ENCODE measurements around the gene STK17A. TPM values are rescaled to one million over a fixed set of nuclear protein-coding genes. Genes with fewer than 3 reads are reported as not detected.
A peak's percentile ranks its signal among the peaks of the same experiment; 100 is the strongest.

STK17A gene
- total RNA-seq, 2 experiments from 2014 or later, result 89.5 to 90.3 TPM

GRCh38 chr7:43628431-43628830 is 45.5 kb downstream of the STK17A start:
- POLR2A ChIA-PET, result interaction anchor here (0.9 to 3.8 kb wide), 5 partner anchors 8 to 46 kb away, joined by 3 to 27 read pairs (median 6); partner anchors contain the start of gene STK17A
- H3K27ac Mint-ChIP-seq, result peak overlapping the region; percentile 47
- H3K4me3 Mint-ChIP-seq, result no peak overlapping the region
- CTCF ChIA-PET, result interaction anchor here (0.6 to 6.0 kb wide), 5 partner anchors 46 to 211 kb away, joined by 3 to 32 read pairs (median 3); partner anchors contain the start of gene STK17A
- H3K9me3 Mint-ChIP-seq, result no peaks in the 10 kb centered on the region
- DNase-seq, result no peak
- H3K36me3 Mint-ChIP-seq (ENCODE audit: low read depth), result peaks cover 91% of the 10 kb centered on the region
- no peaks in the 10 kb centered on the region for H3K27me3 Mint-ChIP-seq
- peaks cover 73% of the 10 kb centered on the region for H3K4me1 Mint-ChIP-seq

GRCh38 chr7:43629857-43630256 is 46.9 kb downstream of the STK17A start:
- ChIA-PET CTCF (interaction anchor here (6.0 kb wide), 1 partner anchor 48 kb away, joined by 32 read pairs; the partner anchor contains the start of gene STK17A), POLR2A (interaction anchor here (1.0 to 3.3 kb wide), 4 partner anchors 9 to 70 kb away, joined by 3 to 12 read pairs (median 8); partner anchors contain the start of gene STK17A)
- no peak for DNase-seq
- Mint-ChIP-seq H3K9me3 (no peaks in the 10 kb centered on the region), H3K27me3 (no peaks in the 10 kb centered on the region), H3K4me3 (no peak overlapping the region), H3K27ac (no peak overlapping the region), H3K36me3 (ENCODE audit: low read depth) (peaks cover 91% of the 10 kb centered on the region), H3K4me1 (peaks cover 61% of the 10 kb centered on the region)

DNA sequence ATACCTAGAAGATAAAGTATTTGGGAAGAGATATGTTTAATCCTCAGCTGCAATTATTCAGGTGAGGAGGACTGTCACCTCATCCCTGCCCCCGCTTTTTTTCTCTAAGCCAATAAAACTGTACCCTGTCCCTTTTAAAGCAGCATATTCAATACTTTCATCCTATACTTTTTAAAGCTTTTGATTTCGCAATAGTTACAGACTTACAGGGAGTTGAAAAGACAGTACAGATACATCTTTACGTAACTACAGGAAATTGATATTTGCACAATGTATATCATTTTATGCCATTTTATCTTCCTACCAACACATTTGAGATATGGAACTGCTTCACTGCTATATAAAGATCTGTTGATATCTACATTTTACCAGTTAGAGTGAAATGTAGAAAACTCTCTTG is 47.6 kb downstream of the STK17A start:
- ChIA-PET POLR2A (interaction anchor here (0.6 to 3.3 kb wide), 5 partner anchors 10 to 75 kb away, joined by 3 to 12 read pairs (median 5); partner anchors contain the start of gene STK17A), CTCF (interaction anchor here (6.0 kb wide), 1 partner anchor 48 kb away, joined by 32 read pairs; the partner anchor contains the start of gene STK17A)
- Mint-ChIP-seq H3K4me3 (no peak overlapping the region), H3K27ac (no peak overlapping the region), H3K36me3 (ENCODE audit: low read depth) (peaks cover 89% of the 10 kb centered on the region), H3K4me1 (peaks cover 60% of the 10 kb centered on the region), H3K9me3 (no peaks in the 10 kb centered on the region), H3K27me3 (no peaks in the 10 kb centered on the region)
- DNase-seq, result no peak

GRCh38 chr7:43631559-43631958 is 48.7 kb downstream of the STK17A start:
- H3K27me3 Mint-ChIP-seq, result no peaks in the 10 kb centered on the region
- peaks cover 88% of the 10 kb centered on the region for H3K36me3 Mint-ChIP-seq (ENCODE audit: low read depth)
- ChIA-PET POLR2A (interaction anchor here (2.5 to 2.9 kb wide), 2 partner anchors 17 to 48 kb away, joined by 8 to 12 read pairs; partner anchors contain the start of gene STK17A), CTCF (no interaction called here)
- H3K4me3 Mint-ChIP-seq, result no peak overlapping the region
- H3K4me1 Mint-ChIP-seq, result peaks cover 53% of the 10 kb centered on the region
- DNase-seq, result no peak
- H3K27ac Mint-ChIP-seq, result no peak overlapping the region
- no peaks in the 10 kb centered on the region for H3K9me3 Mint-ChIP-seq

GRCh38 chr7:43632746-43633145 is 49.8 kb downstream of the STK17A start:
- ChIA-PET POLR2A (interaction anchor here (2.0 to 2.5 kb wide), 2 partner anchors 16 to 50 kb away, joined by 5 to 8 read pairs; partner anchors contain the start of gene STK17A), CTCF (interaction anchor here (0.7 to 1.1 kb wide), 2 partner anchors 50 to 68 kb away, joined by 3 to 4 read pairs; partner anchors contain the start of gene STK17A)
- Mint-ChIP-seq H3K27me3 (no peaks in the 10 kb centered on the region), H3K4me3 (no peak overlapping the region), H3K36me3 (ENCODE audit: low read depth) (peaks cover 89% of the 10 kb centered on the region), H3K4me1 (peaks cover 58% of the 10 kb centered on the region), H3K9me3 (no peaks in the 10 kb centered on the region), H3K27ac (no peak overlapping the region)
- DNase-seq, result no peak

DNA sequence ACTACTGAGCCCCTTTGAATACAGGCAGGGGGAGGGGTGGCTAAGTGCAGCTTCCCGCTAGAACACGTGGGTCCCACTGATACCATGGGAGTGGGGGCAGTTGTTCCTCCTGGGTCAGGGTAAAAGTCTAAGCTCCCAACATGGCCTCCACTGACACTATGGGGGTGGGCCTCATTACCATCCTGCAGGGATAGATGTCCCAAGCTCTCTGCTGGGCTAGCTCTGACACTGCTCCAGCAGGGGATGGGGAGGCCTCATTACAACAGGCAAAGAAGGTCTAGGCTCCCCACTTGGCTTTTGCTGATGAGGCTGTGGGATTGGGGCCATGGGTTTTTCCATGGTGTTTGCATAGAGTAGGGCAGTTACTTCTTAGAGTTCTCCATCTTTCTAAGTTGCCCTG is 51.5 kb downstream of the STK17A start:
- Mint-ChIP-seq H3K9me3 (no peaks in the 10 kb centered on the region), H3K27ac (no peak overlapping the region), H3K27me3 (no peaks in the 10 kb centered on the region), H3K4me1 (peaks cover 55% of the 10 kb centered on the region), H3K36me3 (ENCODE audit: low read depth) (peaks cover 88% of the 10 kb centered on the region), H3K4me3 (no peak overlapping the region)
- DNase-seq, result no peak
- CTCF ChIA-PET, result interaction anchor here (1.2 to 1.7 kb wide), 2 partner anchors 52 to 66 kb away, joined by 3 to 5 read pairs; partner anchors contain the start of gene STK17A
- POLR2A ChIA-PET, result no interaction called here

DNA sequence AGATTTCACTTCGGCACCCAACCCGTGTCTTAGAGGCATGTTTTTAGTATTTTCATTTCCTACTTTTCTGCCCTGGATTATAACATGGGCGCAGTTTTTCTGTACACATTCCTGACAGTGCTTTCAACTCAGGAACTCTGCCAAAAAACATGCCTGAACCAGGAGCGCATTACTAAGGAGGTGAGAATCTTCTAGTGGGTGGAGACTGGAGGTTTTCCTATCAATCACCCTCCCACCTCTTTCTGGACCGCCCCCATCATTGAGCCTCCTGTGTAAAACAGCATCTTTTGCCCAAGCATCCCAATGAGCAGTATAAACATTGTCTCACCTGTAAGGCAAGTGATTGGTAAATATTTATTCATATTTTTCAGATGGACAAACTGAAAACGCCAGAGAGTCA is 53.2 kb downstream of the STK17A start:
- no peak overlapping the region for H3K4me3 Mint-ChIP-seq
- no peak overlapping the region for H3K27ac Mint-ChIP-seq
- ChIA-PET POLR2A (interaction anchor here (0.9 to 1.5 kb wide), 2 partner anchors 14 to 44 kb away, joined by 3 to 5 read pairs; no protein-coding TSS in a partner anchor), CTCF (interaction anchor here (1.7 kb wide), 1 partner anchor 54 kb away, joined by 5 read pairs; the partner anchor contains the start of gene STK17A)
- DNase-seq, result no peak
- H3K27me3 Mint-ChIP-seq, result no peaks in the 10 kb centered on the region
- H3K4me1 Mint-ChIP-seq, result peaks cover 52% of the 10 kb centered on the region
- H3K36me3 Mint-ChIP-seq (ENCODE audit: low read depth), result peaks cover 92% of the 10 kb centered on the region
- H3K9me3 Mint-ChIP-seq, result no peaks in the 10 kb centered on the region

DNA sequence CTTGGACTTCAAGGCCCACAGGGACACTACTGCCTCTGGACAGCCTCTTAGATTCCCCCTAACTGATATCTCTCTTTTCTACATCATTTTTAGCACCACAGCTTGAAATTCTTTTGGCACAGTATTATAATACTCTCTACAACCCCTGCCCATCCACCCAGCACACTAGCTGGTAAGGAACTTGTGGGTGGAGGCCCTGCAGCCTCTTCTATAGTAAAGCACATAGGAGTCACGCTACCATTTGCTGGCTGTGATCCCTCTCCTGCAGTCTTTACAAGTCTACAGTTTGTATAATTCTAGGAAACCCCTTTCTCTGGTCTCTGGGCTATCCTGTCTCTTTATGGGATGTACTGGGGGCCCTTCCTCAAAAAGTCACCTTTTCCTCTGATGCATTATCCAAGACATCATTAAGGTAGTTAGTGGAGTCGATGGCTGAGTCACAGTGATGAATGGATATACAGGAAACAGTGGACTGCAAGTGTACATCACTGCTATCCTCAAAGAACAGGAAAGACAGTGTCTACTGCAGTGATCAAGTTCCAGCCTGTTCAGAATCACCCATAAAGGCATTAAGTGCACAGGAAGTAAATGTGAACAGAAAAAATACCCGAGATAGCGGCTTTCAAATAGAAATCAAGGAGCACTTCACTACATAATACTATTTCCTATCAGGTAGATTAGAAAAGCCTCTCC is 54.4 kb downstream of the STK17A start:
- peaks cover 90% of the 10 kb centered on the region for H3K36me3 Mint-ChIP-seq (ENCODE audit: low read depth)
- ChIA-PET CTCF (interaction anchor here (1.3 to 2.4 kb wide), 3 partner anchors 10 to 63 kb away, joined by 6 to 16 read pairs (median 6); partner anchors contain the start of gene STK17A), POLR2A (interaction anchor here (1.9 to 3.6 kb wide), 2 partner anchors 11 to 52 kb away, joined by 5 to 19 read pairs; no protein-coding TSS in a partner anchor)
- peak overlapping the region; percentile 71 for H3K27ac Mint-ChIP-seq
- H3K4me1 Mint-ChIP-seq, result peaks cover 43% of the 10 kb centered on the region
- DNase-seq, result no peak
- H3K27me3 Mint-ChIP-seq, result no peaks in the 10 kb centered on the region
- no peaks in the 10 kb centered on the region for H3K9me3 Mint-ChIP-seq
- H3K4me3 Mint-ChIP-seq, result no peak overlapping the region

DNA sequence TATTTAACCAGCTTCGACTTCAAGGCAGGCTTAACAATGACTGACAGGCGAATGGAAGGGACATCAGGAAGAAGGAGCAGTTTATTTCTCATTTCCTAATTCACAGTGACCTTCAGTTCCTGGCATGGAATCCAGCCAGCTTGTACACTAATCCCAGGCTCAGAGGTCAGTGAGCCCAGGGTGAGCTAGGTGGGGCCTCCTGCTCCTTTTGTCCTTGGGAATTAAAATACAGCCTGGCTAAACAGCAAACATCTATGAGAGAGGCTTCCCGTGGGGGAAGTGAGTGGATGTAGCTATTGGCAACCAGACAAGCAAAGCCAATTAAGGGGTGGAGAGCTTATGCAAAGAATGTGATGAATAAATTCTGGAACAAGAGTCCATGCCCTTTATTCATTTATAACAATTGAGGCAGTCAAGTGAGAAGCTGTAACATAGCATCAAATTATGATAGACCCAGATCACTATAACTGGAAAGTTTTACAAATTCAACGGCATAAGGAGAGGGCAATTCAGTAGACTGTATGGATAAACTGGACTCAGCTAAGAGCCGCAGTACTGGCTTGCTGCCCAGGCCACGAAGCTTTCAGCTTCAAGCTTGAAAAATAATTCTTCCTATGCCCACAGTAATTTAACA is 57.1 kb downstream of the STK17A start:
- ChIA-PET CTCF (interaction anchor here (1.2 to 2.4 kb wide), 4 partner anchors 8 to 60 kb away, joined by 3 to 12 read pairs (median 7); partner anchors contain the start of gene STK17A), POLR2A (interaction anchor here (0.7 to 3.6 kb wide), 6 partner anchors 9 to 57 kb away, joined by 3 to 19 read pairs (median 4); partner anchors contain the start of gene STK17A)
- Mint-ChIP-seq H3K4me3 (no peak overlapping the region), H3K9me3 (no peaks in the 10 kb centered on the region), H3K27ac (no peak overlapping the region), H3K27me3 (no peaks in the 10 kb centered on the region), H3K4me1 (peaks cover 57% of the 10 kb centered on the region), H3K36me3 (ENCODE audit: low read depth) (peaks cover 88% of the 10 kb centered on the region)
- no peak for DNase-seq

- Mint-ChIP-seq H3K36me3 (ENCODE audit: low read depth) (peaks cover 89% of the 10 kb centered on the region), H3K4me1 (peaks cover 58% of the 10 kb centered on the region), H3K27ac (no peak overlapping the region), H3K27me3 (no peaks in the 10 kb centered on the region), H3K9me3 (no peaks in the 10 kb centered on the region), H3K4me3 (no peak overlapping the region)
- ChIA-PET POLR2A (interaction anchor here (1.3 to 3.6 kb wide), 4 partner anchors 8 to 58 kb away, joined by 4 to 19 read pairs (median 6); partner anchors contain the start of gene STK17A), CTCF (interaction anchor here (1.2 to 1.7 kb wide), 2 partner anchors 59 kb away, joined by 8 to 12 read pairs; partner anchors contain the start of gene STK17A)
- DNase-seq, result no peak
These were observed 57.8 kb downstream of the STK17A start for GRCh38 chr7:43640679-43641078.

DNA sequence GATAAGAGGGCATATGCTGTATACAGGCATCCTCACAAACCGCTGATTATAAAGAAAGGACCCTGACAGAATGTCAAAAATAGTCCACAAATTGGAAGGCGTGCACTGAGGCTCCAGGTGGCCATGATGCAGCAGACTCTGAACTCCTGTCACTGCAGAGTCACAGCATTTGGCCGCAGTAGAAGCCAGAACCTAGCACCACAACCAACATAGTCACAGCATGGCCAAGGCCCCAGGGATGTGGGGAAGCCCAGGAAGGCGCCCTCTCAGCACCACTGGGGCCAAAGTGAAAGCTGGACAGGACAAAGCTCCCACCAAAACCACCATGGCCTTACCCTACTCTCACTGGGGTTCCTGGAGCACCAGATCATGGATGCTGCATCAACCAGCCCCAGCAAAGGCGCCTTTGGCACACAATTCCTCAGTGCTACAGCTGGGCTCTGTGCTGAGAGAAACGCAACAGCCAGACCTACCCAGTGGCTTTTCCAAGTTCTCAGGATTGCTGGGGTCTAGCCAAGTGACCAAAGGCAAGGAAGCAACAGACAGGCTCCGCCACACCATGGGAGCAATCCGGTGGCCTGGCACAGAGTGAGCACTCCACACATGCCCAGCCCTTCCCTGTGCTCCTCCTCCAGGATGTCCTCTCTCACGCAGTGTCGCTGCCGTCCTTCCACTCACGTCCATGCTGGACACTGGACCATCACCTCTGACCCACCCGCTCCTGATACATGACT is 60.2 kb downstream of the STK17A start:
- Mint-ChIP-seq H3K27me3 (no peaks in the 10 kb centered on the region), H3K36me3 (ENCODE audit: low read depth) (peaks cover 83% of the 10 kb centered on the region), H3K4me1 (peaks cover 65% of the 10 kb centered on the region), H3K9me3 (no peaks in the 10 kb centered on the region), H3K27ac (peak overlapping the region; percentile 63), H3K4me3 (no peak overlapping the region)
- ChIA-PET POLR2A (no interaction called here), CTCF (interaction anchor here (1.0 kb wide), 1 partner anchor 60 kb away, joined by 3 read pairs; the partner anchor contains the start of gene STK17A)
- no peak for DNase-seq

DNA sequence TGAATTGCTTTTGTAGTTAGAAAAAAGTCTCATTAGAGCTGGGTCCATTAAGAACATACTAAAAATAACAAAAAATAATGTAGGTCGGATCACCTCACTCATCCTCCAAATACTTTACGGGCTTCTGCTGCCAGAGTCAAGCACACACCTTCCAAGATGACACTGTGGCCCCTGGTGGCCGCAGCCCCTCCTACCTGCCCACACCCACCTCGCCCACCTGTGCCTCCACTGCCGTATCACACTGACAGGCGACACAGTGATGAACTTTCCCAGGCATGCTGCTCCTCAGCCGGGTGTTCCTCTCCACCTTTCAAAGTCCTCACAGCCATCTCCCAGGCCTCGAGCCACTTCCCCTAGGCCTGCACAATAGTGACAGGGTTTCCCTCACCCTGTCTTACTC is 60.9 kb downstream of the STK17A start:
- H3K4me3 Mint-ChIP-seq, result no peak overlapping the region
- H3K4me1 Mint-ChIP-seq, result peaks cover 71% of the 10 kb centered on the region
- DNase-seq, result no peak
- no peaks in the 10 kb centered on the region for H3K9me3 Mint-ChIP-seq
- POLR2A ChIA-PET, result interaction anchor here (0.8 to 9.2 kb wide), 3 partner anchors 31 to 56 kb away, joined by 3 to 304 read pairs (median 4); partner anchors contain the start of gene STK17A
- H3K27ac Mint-ChIP-seq, result peak overlapping the region; percentile 40
- CTCF ChIA-PET, result interaction anchor here (2.9 to 8.9 kb wide), 2 partner anchors 56 to 60 kb away, joined by 13 to 115 read pairs; partner anchors contain the start of gene STK17A
- peaks cover 78% of the 10 kb centered on the region for H3K36me3 Mint-ChIP-seq (ENCODE audit: low read depth)
- no peaks in the 10 kb centered on the region for H3K27me3 Mint-ChIP-seq
